Activated CD8-positive, alpha-beta memory T cell treated with anti-CD3 and anti-CD28 coated beads for 1 hour (primary cell): ENCODE results near the gene ANXA9.

ENCODE experiments used
- DNase-seq, 2 donors: peaks; one replicate each; pipeline ENCODE4 v3.0.0-alpha.2; 2020; ENCODE audit warnings: low read depth in 1 of 2; ENCODE audit errors: extremely low read depth in 1 of 2

ANXA9 gene

DNA sequence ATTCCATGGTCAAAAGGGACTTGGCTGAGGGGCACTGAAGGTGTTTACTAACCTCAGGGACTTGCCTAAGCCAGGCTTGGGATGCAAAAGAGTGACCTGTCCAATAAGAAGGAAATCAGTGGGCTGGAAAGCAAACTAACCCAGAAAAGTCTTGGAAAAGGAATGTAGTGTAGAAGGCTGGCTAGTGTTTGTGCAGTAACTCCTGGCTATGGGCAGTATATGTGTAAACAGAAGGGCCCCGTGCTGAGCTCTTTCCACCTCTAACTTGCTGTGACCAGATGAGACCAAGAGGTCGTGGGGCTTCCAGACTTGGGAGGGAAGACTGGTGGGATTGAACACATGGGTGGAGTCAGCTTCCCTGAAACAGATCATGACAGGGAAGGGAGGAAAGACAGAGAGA, 20.5 kb downstream of the ANXA9 start:
- DNase-seq, result no peak

GRCh38 chr1:151003180-151003579, 21.1 kb downstream of the ANXA9 start:
- DNase-seq, result no peak

GRCh38 chr1:151005729-151006319, 23.7 kb downstream of the ANXA9 start:
- DNase-seq, result no peak

- DNase-seq, result no peak
These were observed 24.4 kb downstream of the ANXA9 start, which contains the start of gene MINDY1 for GRCh38 chr1:151006327-151007052. TSS of gene MINDY1 (minus strand) at chr1:151006902. CDS start at chr1:151002617, 4,285 bp downstream.

DNA sequence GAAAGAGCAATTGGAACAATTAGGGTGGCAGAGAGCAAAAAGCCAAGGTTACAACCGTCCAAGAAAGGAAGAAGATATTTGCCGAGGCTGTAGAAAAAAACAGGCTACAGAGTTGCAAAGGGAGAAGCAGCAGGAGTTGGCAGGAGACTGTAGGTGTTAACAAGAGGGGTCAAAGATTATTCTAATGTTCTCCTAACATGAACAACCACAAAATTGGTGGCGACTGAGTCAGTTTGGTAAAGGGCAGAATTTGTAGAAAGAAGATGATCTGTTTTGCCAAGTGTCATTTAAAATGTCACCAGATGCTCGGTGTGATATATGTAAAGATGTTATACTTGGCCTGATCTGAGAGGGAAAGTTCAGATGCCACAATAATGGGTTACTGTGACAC, 25.8 kb downstream of the ANXA9 start:
- no peak for DNase-seq

DNA sequence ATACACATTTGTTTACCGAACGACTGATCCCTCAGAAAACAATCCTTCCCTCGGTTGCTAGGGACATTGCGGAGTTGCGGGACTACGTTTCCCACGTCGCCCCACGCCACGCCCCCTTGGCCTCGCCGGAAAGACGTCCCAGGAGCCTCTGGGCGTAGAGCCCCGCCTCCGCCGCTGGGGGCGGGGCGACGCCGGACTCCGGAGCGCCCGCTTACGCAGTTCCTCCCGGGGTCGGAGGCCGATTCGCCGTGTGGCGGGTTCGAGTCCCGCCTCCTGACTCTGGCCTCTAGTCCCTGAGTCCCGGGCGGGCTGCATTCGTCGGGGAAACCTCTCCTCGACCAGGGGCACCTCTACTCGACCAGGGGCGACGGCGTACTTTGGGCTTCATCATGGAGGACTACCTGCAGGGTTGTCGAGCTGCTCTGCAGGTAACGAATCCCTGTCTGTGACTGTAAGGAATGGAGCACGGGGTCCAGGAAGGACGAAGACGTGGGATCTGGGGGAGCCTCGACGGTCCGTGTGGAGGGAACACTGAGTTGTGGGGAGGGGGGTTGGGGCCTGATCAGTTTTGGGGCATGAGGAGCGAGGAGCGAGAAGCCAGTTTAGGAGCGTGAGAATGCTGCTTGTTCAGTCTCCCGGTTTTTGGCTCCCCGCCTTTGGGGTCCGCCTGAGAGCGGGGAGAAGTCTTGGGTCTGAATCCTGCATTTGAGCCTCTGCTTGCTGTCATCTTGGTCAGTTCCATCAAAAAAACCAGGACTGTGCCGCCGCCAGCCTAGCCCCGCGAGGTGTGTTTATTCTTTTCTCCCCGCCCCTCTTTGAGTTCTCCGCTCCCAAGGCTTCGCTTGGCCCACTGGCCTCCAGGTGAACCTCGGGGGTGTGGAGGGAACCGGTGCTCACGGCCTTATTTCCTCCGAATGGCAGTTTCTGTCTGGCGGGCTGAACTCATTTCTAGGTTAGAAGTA, 26.4 kb downstream of the ANXA9 start, which contains the start of gene PRUNE1:
Gene PRUNE1 (plus strand): TSS at position 206 of the 962 bp plus-strand sequence. CDS start 184 bp downstream, at position 390.
- DNase-seq, result peak; percentile 94 to 96

- no peak for DNase-seq
These were observed 27.1 kb downstream of the ANXA9 start for GRCh38 chr1:151009206-151009587.

GRCh38 chr1:151009674-151010345, 27.7 kb downstream of the ANXA9 start:
- DNase-seq, result no peak

DNA sequence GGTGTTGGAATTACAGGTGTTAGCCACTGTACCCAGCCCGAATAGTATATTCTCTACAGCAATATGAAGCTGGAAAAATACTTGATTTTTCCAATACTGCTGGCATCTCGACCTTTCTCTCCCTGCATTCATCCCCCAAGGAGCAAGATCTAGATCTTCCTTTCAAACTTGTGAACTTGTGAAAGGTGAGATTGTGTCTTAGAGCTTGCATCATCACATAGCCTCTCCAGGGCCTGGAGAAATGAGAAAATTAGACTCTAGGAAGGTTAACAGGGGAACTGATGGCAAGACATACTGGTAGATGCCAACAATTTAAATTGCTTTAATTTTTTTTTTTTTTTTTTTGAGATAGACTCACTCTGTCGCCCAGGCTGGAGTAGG, 28.2 kb downstream of the ANXA9 start:
- no peak for DNase-seq

GRCh38 chr1:151011154-151011850, 29.2 kb downstream of the ANXA9 start:
- DNase-seq, result no peak

- no peak for DNase-seq
These were observed 30.8 kb downstream of the ANXA9 start for GRCh38 chr1:151012684-151013471.

DNA sequence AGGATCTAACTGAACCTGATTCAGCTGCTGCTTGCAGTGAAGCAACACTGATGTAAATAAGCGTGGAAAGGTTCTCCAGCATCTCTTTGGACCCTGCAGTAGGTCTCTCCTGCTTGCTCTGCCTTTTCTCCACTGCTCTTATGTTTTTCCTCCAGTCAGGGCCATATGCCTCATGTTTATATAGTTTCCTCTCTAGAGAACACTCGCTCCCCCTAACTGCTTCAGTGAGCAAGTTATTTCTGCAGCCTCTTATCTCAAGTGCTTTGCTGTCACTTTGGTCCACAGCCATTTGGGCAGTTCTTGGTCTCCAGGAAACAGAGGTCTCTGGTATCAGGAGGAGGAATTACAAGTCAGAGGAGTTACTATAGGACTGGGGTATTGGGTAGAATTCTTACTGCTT, 31.4 kb downstream of the ANXA9 start:
- DNase-seq, result no peak

- DNase-seq, result peak; percentile 80
These were observed 42.6 kb downstream of the ANXA9 start for GRCh38 chr1:151024540-151025146.

GRCh38 chr1:151026460-151026859, 44.4 kb downstream of the ANXA9 start:
- DNase-seq, result no peak

- no peak for DNase-seq
These were observed 50.1 kb downstream of the ANXA9 start for GRCh38 chr1:151032164-151032563.

- no peak for DNase-seq
These were observed 53.1 kb downstream of the ANXA9 start for GRCh38 chr1:151035167-151035566.

GRCh38 chr1:151036356-151036755, 54.3 kb downstream of the ANXA9 start, which contains the start of gene BNIPL:
TSS of gene BNIPL (plus strand) at chr1:151036586. CDS start at chr1:151036726, 140 bp downstream.
- no peak for DNase-seq

DNA sequence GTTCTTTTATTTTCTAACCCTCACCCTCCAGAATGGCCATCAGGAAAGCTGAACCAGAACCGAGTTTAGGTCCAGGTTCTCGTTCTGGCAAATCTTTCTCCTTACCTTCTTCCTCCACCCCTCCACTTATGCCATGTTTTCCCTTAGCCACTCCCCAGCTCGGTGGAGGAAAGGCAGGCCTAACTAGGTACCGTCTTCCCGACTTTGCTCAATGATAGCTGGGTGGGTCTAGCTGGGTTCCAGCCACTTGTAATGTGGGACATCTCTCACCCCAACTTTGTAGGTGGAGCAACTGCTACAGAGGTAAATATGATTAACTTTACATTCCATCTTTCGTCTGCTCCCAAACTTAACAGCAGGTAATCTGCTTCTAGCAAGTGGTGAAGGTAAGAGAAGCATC, 54.9 kb downstream of the ANXA9 start:
- DNase-seq, result no peak

GRCh38 chr1:151039521-151039920, 57.4 kb downstream of the ANXA9 start:
- no peak for DNase-seq
